ENCODE data around the gene OR52I2.

DNA sequence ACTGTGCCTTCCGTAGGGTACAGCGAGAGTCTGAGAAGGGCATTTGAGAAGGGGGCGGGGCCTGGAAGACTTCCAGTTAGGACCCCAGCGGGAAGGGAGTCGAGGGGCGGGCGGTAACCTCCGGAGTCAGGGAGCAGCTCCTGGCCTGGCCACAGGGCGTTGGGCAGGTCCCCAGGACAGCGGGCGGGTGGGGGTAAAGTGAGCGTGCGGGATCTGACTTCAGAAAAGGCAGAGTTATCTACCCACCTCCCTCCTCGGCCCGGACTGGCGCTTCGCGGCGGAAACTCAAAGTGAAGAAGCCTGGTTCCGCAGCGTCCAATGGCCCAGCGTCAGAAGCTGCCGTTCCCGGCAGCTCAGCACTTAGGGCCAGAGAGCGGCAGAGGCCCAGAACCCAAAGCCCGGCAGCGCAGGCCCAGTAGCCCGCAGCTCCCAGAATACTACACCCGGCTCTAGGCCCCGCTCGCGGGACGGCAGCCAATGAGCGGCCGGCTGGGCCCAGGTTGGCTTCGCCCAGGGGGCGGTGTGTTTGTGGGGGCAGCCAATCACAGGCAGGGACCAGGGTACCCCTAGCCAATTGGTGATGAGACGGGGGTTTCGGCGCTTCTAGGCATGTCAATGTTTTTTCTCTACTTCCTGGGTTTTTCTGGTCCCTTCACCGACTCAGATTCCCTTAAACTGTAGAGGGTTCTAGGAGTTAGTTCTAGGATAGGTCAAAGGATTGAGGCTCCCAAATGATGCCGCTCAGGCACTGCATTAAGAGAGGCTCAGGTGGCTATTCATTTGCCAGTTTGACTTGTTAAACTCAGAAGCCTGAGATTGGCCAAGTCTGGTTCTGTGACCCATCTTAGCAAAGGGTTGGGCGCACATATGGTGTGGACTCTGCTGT lies 26.5 kb downstream of the OR52I2 start, which contains the start of gene TRIM68:
- TF ChIP-seq, protein P1, sequence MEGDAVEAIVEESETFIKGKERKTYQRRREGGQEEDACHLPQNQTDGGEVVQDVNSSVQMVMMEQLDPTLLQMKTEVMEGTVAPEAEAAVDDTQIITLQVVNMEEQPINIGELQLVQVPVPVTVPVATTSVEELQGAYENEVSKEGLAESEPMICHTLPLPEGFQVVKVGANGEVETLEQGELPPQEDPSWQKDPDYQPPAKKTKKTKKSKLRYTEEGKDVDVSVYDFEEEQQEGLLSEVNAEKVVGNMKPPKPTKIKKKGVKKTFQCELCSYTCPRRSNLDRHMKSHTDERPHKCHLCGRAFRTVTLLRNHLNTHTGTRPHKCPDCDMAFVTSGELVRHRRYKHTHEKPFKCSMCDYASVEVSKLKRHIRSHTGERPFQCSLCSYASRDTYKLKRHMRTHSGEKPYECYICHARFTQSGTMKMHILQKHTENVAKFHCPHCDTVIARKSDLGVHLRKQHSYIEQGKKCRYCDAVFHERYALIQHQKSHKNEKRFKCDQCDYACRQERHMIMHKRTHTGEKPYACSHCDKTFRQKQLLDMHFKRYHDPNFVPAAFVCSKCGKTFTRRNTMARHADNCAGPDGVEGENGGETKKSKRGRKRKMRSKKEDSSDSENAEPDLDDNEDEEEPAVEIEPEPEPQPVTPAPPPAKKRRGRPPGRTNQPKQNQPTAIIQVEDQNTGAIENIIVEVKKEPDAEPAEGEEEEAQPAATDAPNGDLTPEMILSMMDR (IDR thresholded peaks at IDR 0.05; ENCODE audit: low read depth, low read length, poor library complexity, severe bottlenecking), result no peak
- TF ChIP-seq EZH2phosphoT487 (IDR thresholded peaks at IDR 0.05; ENCODE audit: borderline replicate concordance, low read length), result no peak
